Measurements from ENCODE around the gene TBC1D22A.
"Not testable (repeated sequence)": the region's sequence is repeated elsewhere in the genome, so short reads cannot be mapped to it uniquely, and the experiment has no call there.

TBC1D22A gene

GRCh38 chr22:47046411-47047065 is 284.1 kb downstream of the TBC1D22A start:
- DNase-seq (ENCODE audit: low read depth in 2 of 2) = no peak

GRCh38 chr22:47047321-47048122 is 285.1 kb downstream of the TBC1D22A start:
- no peak for DNase-seq (ENCODE audit: low read depth in 2 of 2)

- no peak for DNase-seq (ENCODE audit: low read depth in 2 of 2)
These were observed 285.9 kb downstream of the TBC1D22A start for GRCh38 chr22:47048123-47049077.

GRCh38 chr22:47049078-47049624 is 286.7 kb downstream of the TBC1D22A start:
- DNase-seq (ENCODE audit: low read depth in 2 of 2) = no peak

GRCh38 chr22:47049736-47050400 is 287.4 kb downstream of the TBC1D22A start:
- not testable (repeated sequence) for DNase-seq (ENCODE audit: low read depth in 2 of 2)

- no peak for DNase-seq (ENCODE audit: low read depth in 2 of 2)
These were observed 288.1 kb downstream of the TBC1D22A start for GRCh38 chr22:47050401-47051051.

GRCh38 chr22:47051441-47052071 is 289.1 kb downstream of the TBC1D22A start:
- no peak for DNase-seq (ENCODE audit: low read depth in 2 of 2)

- DNase-seq (ENCODE audit: low read depth in 2 of 2) = no peak
These were observed 290.0 kb downstream of the TBC1D22A start for GRCh38 chr22:47052236-47053012.

GRCh38 chr22:47053013-47053725 is 290.7 kb downstream of the TBC1D22A start:
- no peak for DNase-seq (ENCODE audit: low read depth in 2 of 2)

GRCh38 chr22:47053726-47054141 is 291.3 kb downstream of the TBC1D22A start:
- DNase-seq (ENCODE audit: low read depth in 2 of 2) = no peak

GRCh38 chr22:47054231-47055072 is 292.0 kb downstream of the TBC1D22A start:
- DNase-seq (ENCODE audit: low read depth in 2 of 2) = no peak

GRCh38 chr22:47055073-47055355 is 292.6 kb downstream of the TBC1D22A start:
- DNase-seq (ENCODE audit: low read depth in 2 of 2) = no peak

- no peak for DNase-seq (ENCODE audit: low read depth in 2 of 2)
These were observed 293.0 kb downstream of the TBC1D22A start for GRCh38 chr22:47055461-47055860.

GRCh38 chr22:47055921-47056320 is 293.5 kb downstream of the TBC1D22A start:
- DNase-seq (ENCODE audit: low read depth in 2 of 2) = no peak

GRCh38 chr22:47056361-47056760 is 293.9 kb downstream of the TBC1D22A start:
- DNase-seq (ENCODE audit: low read depth in 2 of 2) = no peak

- DNase-seq (ENCODE audit: low read depth in 2 of 2) = no peak
These were observed 294.5 kb downstream of the TBC1D22A start for GRCh38 chr22:47056776-47057470.

GRCh38 chr22:47057916-47058585 is 295.6 kb downstream of the TBC1D22A start:
- no peak for DNase-seq (ENCODE audit: low read depth in 2 of 2)

Measured in stimulated activated CD8-positive, alpha-beta memory T cell treated with anti-CD3 and anti-CD28 coated beads, Interleukin-15, amount 100 ng/mL, for 4 hours (primary cell).